GM19099 (cell line): Measurements from ENCODE around the gene OR4X2.

ENCODE experiments used
- POLR2A ChIP-seq: IDR thresholded peaks from 3 replicates; pipeline ENCODE4 v1.6.1; 2011; ENCODE audit warnings: low read depth; ENCODE audit not compliant: insufficient read length; ENCODE audit errors: extremely low read depth

OR4X2 gene, protein sequence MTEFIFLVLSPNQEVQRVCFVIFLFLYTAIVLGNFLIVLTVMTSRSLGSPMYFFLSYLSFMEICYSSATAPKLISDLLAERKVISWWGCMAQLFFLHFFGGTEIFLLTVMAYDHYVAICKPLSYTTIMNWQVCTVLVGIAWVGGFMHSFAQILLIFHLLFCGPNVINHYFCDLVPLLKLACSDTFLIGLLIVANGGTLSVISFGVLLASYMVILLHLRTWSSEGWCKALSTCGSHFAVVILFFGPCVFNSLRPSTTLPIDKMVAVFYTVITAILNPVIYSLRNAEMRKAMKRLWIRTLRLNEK

GRCh38 chr11:48244804-48245203 is at the start of gene OR4X2:
Gene OR4X2 (plus strand): TSS chr11:48245104. CDS start chr11:48245104, 0 bp downstream.
- no peak for TF ChIP-seq POLR2A

DNA sequence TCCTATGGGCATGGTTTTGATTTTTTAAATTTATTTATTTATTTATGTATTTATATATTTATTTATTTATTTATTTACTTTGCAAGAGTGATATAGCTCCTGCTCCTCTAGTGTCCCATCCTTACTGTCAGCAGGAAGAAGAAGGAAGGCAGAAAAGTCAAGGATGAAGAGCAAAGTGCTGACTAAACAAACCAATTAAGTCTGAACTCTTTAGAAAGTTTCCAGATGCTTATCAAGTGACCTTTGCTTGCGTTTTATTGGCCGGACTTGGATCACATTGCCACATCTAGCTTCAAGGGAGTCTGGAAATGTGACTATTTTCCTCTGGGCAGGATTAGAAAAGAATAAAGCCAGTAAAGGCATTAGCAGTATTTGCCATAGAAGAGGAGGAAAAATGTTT is 37.0 kb upstream of the OR4X2 start:
- no peak for TF ChIP-seq POLR2A

DNA sequence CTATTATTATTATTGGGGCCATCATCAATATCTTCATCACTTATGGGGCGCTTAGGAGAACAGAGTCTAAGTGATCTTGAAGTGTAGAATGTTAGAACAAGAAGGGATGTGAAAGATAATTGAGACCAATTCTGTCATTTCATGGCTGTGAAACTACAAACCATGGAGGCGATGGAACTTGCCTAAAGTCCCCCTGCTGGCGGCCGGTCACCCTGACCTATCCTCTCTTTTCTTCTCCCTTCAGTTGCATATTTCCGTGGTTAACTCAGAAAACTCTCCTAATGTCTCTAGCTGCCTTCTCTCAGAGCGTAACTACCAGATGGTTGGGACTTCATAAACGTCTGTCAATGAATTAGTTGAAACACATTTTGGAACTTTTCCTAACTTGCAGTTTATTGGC is 34.9 kb upstream of the OR4X2 start:
- TF ChIP-seq POLR2A = no peak

- no peak for TF ChIP-seq POLR2A
Observed at GRCh38 chr11:48216510-48216909, 28.4 kb upstream of the OR4X2 start, which contains the start of gene OR4B1. Gene OR4B1 (plus strand): TSS chr11:48216810. CDS start chr11:48216810, 0 bp downstream.

DNA sequence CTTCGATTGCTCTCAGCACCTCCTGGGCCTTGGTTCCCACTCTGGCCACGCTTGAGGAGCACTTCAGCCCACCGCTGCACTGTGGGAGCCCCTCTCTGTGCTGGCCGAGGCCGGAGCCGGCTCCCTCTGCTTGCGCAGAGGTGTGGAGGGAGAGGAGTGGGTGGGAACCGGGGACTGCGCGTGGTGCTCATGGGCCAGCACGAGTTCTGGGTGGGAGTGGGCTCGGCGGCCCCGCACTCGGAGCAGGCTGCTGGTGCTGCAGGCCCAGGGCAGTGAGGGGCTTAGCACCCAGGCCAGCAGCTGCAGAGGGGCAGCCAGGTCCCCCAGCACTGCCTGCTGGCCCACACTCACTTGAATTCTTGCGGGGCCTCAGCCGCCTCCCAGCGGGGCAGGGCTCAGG is 16.1 kb upstream of the OR4X2 start:
- no peak for TF ChIP-seq POLR2A

DNA sequence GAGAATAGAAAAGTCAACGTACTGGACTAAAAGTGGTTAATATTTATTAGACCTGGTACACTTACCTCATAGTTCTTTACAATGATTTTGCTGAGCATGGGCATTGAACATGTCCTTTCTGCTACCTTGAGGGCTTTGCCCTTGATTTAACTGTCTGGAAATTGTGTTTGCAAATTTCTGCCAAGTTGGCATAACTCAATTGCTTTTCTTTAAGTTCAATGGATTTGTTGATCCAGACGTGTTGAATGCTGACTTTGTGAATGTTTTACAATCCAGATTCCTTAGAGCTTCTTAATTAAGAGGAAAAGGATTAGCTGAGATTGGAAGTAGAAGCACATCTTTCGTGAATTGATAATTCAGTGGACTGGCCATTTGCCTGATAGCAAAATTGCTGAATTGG is 7.2 kb upstream of the OR4X2 start:
- no peak for TF ChIP-seq POLR2A

GRCh38 chr11:48242501-48242900 is 2.4 kb upstream of the OR4X2 start:
- no peak for TF ChIP-seq POLR2A

DNA sequence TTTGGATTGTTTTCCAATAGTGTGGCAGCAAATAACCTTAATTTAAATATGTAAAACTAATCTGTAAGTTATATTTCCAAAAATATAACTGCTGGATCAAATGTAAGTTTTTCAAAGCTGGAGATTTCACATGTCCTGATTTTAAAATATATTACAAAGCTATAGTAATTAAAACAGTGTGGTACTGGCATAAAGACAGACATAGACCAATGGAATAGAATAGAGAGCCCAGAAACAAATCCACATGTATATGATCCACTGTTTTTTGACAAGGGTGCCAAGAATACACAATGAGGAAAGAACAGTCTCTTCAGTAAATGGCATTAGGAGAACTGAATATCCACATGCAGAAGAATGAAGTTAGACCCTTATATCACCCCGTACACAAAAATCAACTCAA is 4.0 kb downstream of the OR4X2 start:
- TF ChIP-seq POLR2A = no peak

DNA sequence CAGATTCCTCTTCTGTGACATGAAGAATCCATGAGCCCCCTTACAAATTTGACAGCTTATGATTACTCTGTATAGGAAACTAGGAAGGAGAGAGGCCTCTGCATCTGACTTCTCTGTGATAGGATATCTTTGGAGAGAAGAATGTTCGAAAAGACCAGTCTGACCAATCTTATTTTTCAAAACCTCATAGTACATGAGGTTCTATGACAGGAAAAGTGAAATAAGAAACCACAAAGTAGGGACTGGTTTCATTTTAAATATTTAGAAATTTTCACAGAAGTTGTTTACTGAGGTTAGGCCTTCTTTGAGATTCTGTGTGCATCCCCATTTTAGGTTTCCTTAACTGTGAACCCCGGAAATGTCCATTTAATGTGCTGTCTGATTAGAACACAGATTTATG is 16.7 kb downstream of the OR4X2 start:
- no peak for TF ChIP-seq POLR2A

DNA sequence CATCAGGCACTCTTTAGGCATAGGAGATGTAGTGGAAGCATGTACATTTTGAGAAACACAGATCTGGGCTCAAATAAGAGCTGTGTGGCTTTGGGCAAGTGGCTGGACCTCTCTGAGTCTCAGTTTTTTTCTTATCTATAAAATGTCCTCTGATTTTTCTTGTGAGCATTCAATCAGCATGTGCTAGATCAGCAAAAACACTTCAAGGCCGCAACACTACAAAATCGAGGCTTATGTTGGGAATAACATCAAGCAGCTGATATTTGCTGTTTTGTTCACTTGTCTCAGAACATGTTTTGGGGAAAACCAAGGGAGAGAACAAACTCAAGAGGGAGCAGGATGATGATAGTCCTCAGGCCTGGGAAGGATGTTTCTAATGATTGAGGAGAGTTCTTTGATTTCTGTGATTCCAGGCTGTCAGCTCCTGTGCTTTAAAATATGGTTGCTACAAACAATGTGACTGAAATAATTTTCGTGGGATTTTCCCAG is 18.6 kb downstream of the OR4X2 start, which contains the start of gene OR4X1:
Gene OR4X1 (plus strand): TSS at position 439 of the 489 bp plus-strand sequence. CDS start 0 bp downstream, at position 439.
- no peak for TF ChIP-seq POLR2A

DNA sequence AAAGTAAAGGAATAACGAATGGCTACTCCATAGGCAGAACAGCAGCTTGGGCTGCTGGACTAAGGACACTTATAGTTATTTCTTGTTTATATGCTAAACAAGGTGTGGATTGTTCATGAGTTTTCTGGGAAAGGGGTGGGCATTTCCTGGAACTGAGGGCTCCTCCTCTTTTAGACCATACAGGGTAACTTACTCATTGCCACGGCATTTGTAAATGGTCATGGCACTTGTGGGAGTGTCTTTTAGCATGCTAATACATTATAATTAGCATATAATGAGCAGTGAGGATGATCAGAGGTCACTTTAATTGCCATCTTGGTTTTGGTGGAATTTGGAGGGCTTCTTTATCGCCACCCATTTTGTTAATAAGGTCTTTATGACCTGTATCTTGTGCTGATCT is 25.7 kb downstream of the OR4X2 start:
- TF ChIP-seq POLR2A = no peak

GRCh38 chr11:48272606-48273005 is 27.7 kb downstream of the OR4X2 start:
- no peak for TF ChIP-seq POLR2A
